Activated CD8-positive, alpha-beta memory T cell treated with anti-CD3 and anti-CD28 coated beads, Interleukin-2, amount 50 U/mL, for 1 hour (primary cell): ENCODE results near the gene HMGN5.

Experiments
- DNase-seq: peaks from one replicate; pipeline ENCODE4 v3.0.0-alpha.2; 2020; ENCODE audit errors: extremely low read depth

The HMGN5 gene

DNA sequence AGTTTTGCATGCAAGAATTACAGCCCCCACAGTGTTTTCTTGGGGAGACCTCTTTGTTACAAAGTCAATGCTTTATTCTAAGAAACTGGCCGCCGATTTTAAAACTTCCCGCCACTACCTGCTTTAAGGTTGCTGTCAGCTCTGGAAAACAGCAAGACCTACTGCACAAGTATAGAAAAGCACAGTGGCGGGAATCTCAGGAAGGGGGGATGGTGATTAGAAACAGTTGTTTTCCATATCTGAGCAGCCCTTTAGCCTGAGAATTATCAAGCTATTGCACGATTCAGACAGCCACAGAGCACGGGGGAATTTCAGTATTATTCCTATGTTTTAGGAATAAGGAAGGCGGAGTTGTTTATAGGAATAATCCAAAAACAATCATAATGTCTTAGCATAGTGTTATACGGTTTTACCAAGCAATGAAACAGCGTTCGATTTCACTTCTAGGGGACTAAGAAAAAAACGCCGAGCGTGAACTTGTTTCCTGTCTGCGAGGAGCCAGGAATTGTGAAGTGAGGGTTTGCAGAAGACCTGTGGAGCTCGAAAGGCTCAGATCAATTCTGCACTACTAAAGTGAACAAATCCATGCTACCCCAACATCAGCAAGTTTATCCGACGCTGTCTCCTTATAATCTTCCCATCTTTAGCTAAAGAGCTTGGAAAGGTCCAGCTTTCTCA lies 81.3 kb downstream of the HMGN5 start:
- DNase-seq, result no peak

DNA sequence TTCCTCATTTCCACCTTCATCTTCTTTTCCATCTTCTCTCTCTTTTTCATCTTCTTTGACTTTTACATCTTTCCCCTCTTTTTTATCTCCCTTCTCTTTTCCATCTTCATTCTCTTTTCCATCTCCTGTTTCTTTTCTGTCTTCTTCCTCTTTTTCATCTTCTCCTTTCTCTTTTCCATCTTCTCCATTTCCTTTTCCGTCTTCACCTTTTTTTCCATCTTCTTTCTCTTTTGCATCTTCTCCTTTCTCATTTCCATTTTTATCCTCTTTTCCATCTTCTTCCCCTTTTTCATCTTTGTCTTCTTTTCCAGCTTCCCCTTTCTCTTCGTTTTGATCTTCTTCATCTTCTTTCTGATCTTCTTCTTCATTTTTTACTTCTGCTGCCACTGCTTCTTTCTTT lies 87.0 kb downstream of the HMGN5 start:
- DNase-seq, result no peak

DNA sequence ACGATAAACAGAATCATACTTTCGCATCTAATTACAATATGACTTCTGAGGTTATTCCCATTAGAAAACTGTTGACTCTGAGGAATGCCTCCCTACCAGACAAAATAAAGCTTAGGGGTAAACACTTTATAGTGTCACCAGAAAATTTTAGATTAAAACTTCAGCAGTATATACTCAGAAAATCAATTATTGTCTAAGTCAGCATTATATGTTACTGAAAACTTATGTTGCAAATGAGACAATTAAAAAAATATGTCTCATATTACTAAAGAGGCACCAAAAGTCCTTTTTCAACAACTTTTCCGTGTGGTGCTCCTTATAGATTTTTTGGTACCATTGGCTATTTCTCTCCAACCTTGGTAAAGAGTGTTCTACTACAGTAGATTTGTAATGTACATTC lies 91.4 kb downstream of the HMGN5 start:
- no peak for DNase-seq

DNA sequence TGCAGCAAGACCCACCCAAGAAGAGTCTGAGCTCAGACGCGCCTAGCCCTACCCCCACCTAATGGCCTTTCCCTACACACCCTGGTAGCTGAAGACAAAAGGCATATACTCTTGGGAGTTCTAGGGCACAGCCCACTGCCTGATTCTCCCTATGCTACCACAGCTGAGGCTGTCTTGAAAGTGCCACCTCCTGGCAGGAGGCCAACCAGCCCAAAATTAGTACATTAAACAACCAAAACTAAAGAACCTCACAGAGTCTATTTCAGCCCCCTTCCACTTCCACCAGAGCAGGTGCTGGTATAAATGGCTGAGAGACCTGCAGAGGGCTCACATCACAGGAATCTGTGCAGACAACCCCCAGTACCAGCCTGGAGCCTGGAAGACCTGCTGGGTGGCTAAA lies 119.1 kb downstream of the HMGN5 start:
- DNase-seq, result no peak
